KMS-11 (cell line): ENCODE data around the gene CAND2.
A peak's percentile ranks its signal among the peaks of the same experiment; 100 is the strongest.

Source experiments
- H2AFZ ChIP-seq: fragments of 200-600 bp; sonication (generic); 2 replicates; pipeline ENCODE4 v1.6.1; 2016; ENCODE audit warnings: antibody characterized with exemption, mixed run types, low read depth
- H3K27ac ChIP-seq: fragments of 200-600 bp; sonication (generic); 2 replicates; pipeline ENCODE4 v1.6.1; 2016; ENCODE audit warnings: mild to moderate bottlenecking, mixed run types
- H3K27me3 ChIP-seq: fragments of 200-600 bp; sonication (generic); 2 replicates; pipeline ENCODE4 v1.6.1; 2017; ENCODE audit warnings: mild to moderate bottlenecking, low read depth, mixed run types, moderate library complexity; ENCODE audit not compliant: insufficient read depth
- H3K36me3 ChIP-seq: fragments of 200-600 bp; sonication (generic); 2 replicates; pipeline ENCODE4 v1.6.1; 2017; ENCODE audit warnings: mild to moderate bottlenecking, mixed run types; ENCODE audit not compliant: insufficient read depth
- H3K4me1 ChIP-seq: fragments of 200-600 bp; sonication (generic); 2 replicates; pipeline ENCODE4 v1.6.1; 2016; ENCODE audit warnings: mild to moderate bottlenecking, low read depth, mixed run types; ENCODE audit not compliant: poor library complexity, severe bottlenecking
- H3K4me2 ChIP-seq: fragments of 200-600 bp; sonication (generic); 2 replicates; pipeline ENCODE4 v1.7.0; 2016; ENCODE audit warnings: mild to moderate bottlenecking, mixed run types
- H3K4me3 ChIP-seq: fragments of 200-600 bp; sonication (generic); IDR thresholded peaks from 2 replicates; pipeline ENCODE4 v1.6.1; 2017; ENCODE audit warnings: low read depth, low read length, mixed read lengths; ENCODE audit not compliant: insufficient read depth
- H3K79me2 ChIP-seq: fragments of 200-600 bp; sonication (generic); 2 replicates; pipeline ENCODE4 v1.6.1; 2016; ENCODE audit warnings: low read depth, mixed run types; ENCODE audit not compliant: insufficient read depth
- H3K9ac ChIP-seq: fragments of 200-600 bp; sonication (generic); 2 replicates; pipeline ENCODE4 v1.6.1; 2016; ENCODE audit warnings: mild to moderate bottlenecking, mixed run types
- H4K20me1 ChIP-seq: fragments of 200-600 bp; sonication (generic); 2 replicates; pipeline ENCODE4 v1.6.1; 2016; ENCODE audit warnings: mild to moderate bottlenecking, mixed run types; ENCODE audit not compliant: insufficient read depth
- TF ChIP-seq, protein P1 (sequence below): fragments of 200-600 bp; sonication (generic); conservative IDR thresholded peaks from 2 replicates; pipeline ENCODE4 v1.6.1; 2017; ENCODE audit warnings: low read depth, mild to moderate bottlenecking, antibody characterized with exemption, low read length, moderate library complexity, mixed read lengths

The CAND2 gene

DNA sequence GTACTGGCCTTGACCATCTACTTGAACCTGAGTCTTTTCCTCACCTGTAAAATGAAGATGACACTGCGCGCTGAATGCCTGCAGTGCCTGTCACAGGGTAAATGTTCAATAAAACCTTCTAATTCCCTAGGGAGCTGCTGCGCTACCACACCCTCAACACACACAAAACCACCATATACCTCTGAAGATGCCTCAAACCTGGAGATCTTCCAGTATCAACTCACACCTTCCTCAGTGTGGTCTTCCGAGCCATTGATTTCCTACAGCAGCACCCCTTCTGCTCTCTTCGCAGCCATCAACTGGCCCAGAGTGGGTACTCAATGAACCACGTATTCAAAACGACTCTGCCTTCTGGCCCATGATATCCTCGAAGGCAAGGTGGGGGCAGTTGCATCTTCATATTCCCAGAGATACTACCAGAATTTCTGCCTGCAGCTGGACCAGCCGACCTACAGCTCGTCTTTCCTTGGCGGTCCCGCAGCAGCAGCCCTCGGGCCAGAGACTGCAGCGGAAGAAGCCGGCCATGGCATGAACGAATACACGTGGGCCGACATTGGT, 44.2 kb downstream of the CAND2 start:
- H2AFZ ChIP-seq, result peak overlapping the region; percentile 70; the same call in 1 of the 2 replicates

GRCh38 chr3:12841149-12841969, 44.9 kb downstream of the CAND2 start, which contains the start of gene RPL32:
TSS of gene RPL32 (minus strand) at chr3:12841565. CDS start at chr3:12840237, 1,328 bp downstream.
- peak within 1 kb of the TSS; percentile 59 for H3K4me3 ChIP-seq
- peak within 1 kb of the TSS; percentile 99 for H3K9ac ChIP-seq
- peaks cover 10% of the 10 kb centered on the region; the same call in 1 of the 2 replicates for H4K20me1 ChIP-seq
- H3K79me2 ChIP-seq, result peaks cover 51% of the 10 kb centered on the region
- H2AFZ ChIP-seq, result peak within 1 kb of the TSS; percentile 70
- H3K27ac ChIP-seq, result peak within 1 kb of the TSS; percentile 85
- H3K4me1 ChIP-seq, result peaks cover 30% of the 10 kb centered on the region
- H3K4me2 ChIP-seq, result peak within 1 kb of the TSS; percentile 78
- TF ChIP-seq, protein P1, sequence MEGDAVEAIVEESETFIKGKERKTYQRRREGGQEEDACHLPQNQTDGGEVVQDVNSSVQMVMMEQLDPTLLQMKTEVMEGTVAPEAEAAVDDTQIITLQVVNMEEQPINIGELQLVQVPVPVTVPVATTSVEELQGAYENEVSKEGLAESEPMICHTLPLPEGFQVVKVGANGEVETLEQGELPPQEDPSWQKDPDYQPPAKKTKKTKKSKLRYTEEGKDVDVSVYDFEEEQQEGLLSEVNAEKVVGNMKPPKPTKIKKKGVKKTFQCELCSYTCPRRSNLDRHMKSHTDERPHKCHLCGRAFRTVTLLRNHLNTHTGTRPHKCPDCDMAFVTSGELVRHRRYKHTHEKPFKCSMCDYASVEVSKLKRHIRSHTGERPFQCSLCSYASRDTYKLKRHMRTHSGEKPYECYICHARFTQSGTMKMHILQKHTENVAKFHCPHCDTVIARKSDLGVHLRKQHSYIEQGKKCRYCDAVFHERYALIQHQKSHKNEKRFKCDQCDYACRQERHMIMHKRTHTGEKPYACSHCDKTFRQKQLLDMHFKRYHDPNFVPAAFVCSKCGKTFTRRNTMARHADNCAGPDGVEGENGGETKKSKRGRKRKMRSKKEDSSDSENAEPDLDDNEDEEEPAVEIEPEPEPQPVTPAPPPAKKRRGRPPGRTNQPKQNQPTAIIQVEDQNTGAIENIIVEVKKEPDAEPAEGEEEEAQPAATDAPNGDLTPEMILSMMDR, result no peak; the same call in 1 of the 2 replicates
- H3K36me3 ChIP-seq, result peaks cover 9% of the 10 kb centered on the region; the same call in 1 of the 2 replicates
- no peaks in the 10 kb centered on the region for H3K27me3 ChIP-seq

More for the DNA sequence above, 44.2 kb downstream of the CAND2 start:
- Histone ChIP-seq H3K4me1 (peaks cover 30% of the 10 kb centered on the region), H3K27me3 (no peaks in the 10 kb centered on the region), H3K4me3 (peak overlapping the region; percentile 59), H3K9ac (peak overlapping the region; percentile 99), H4K20me1 (peaks cover 10% of the 10 kb centered on the region; the same call in 1 of the 2 replicates), H3K27ac (peak overlapping the region; percentile 85), H3K36me3 (peaks cover 10% of the 10 kb centered on the region; the same call in 1 of the 2 replicates), H3K4me2 (peak overlapping the region; percentile 78; the same call in 1 of the 2 replicates), H3K79me2 (peaks cover 52% of the 10 kb centered on the region)
- TF ChIP-seq, protein P1, result no peak

DNA sequence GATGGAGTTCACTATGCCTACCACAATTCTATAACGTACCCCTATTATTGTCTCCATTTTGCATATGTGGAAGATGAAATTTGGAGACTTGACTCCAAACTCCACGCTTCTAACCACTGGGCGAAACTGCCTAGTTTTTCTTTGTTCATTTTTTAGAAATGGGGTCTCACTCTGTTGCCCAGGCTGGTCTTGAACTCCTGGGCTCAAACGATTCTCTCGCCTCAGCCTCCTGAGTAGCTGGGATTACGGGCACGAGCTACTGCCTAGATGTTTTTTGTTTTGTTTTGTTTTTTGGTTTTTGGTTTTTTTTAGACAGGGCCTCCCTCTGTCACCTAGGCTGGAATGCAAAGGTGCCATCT, 45.5 kb downstream of the CAND2 start:
- no peaks in the 10 kb centered on the region for H3K27me3 ChIP-seq
- peaks cover 4% of the 10 kb centered on the region; the same call in 1 of the 2 replicates for H3K36me3 ChIP-seq
- TF ChIP-seq, protein P1, result peak; percentile 52; the same call in 1 of the 2 replicates
- H3K4me3 ChIP-seq, result no peak overlapping the region
- H3K9ac ChIP-seq, result peak overlapping the region; percentile 99; the same call in 1 of the 2 replicates
- peaks cover 30% of the 10 kb centered on the region for H3K4me1 ChIP-seq
- peak overlapping the region; percentile 70 for H2AFZ ChIP-seq
- H4K20me1 ChIP-seq, result peaks cover 10% of the 10 kb centered on the region; the same call in 1 of the 2 replicates
- peaks cover 45% of the 10 kb centered on the region for H3K79me2 ChIP-seq
- peak overlapping the region; percentile 85 for H3K27ac ChIP-seq
- peak overlapping the region; percentile 78 for H3K4me2 ChIP-seq

- H3K4me2 ChIP-seq, result no peak overlapping the region; the same call in 1 of the 2 replicates
- peaks cover 27% of the 10 kb centered on the region for H3K4me1 ChIP-seq
- peaks cover 4% of the 10 kb centered on the region; the same call in 1 of the 2 replicates for H3K36me3 ChIP-seq
- TF ChIP-seq, protein P1, result no peak
- no peak overlapping the region for H3K9ac ChIP-seq
- no peak overlapping the region for H3K4me3 ChIP-seq
- H3K27ac ChIP-seq, result no peak overlapping the region; the same call in 1 of the 2 replicates
- no peaks in the 10 kb centered on the region for H3K27me3 ChIP-seq
- H3K79me2 ChIP-seq, result peaks cover 40% of the 10 kb centered on the region
- peaks cover 4% of the 10 kb centered on the region; the same call in 1 of the 2 replicates for H4K20me1 ChIP-seq
- peak overlapping the region; percentile 70; the same call in 1 of the 2 replicates for H2AFZ ChIP-seq
Observed at GRCh38 chr3:12842469-12842868, 46.0 kb downstream of the CAND2 start.
